HG03135 (cell line): Measurements from ENCODE around the gene SAA4.
"Not testable (repeated sequence)": the region's sequence is repeated elsewhere in the genome, so short reads cannot be mapped to it uniquely, and the experiment has no call there.

Experiments
- ATAC-seq: cut with Tn5 transposase; IDR thresholded peaks from one replicate; pipeline ENCODE4 v1.9.1; 2021; ENCODE audit warnings: mild to moderate bottlenecking, moderate library complexity; ENCODE audit not compliant: unreplicated experiment

Gene SAA4

DNA sequence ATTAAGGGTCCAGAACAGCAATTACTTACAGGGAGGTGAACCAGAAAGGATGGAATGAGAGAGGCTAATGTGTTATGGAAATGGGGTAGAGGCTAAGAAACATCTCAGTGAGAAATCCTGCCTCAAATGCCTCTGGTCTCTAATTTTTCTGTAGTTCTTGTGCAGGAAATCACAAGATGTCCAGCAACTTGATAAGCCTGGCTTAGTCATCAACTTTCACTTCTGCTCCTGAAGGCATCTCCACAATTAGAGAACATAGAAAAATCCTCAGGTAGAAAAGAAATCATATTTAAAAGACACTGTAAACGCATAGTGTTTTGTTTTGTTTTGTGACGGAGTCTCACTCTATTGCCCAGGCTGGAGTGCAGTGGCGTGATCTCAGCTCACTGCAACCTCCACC lies 45.2 kb downstream of the SAA4 start:
- no peak for ATAC-seq

DNA sequence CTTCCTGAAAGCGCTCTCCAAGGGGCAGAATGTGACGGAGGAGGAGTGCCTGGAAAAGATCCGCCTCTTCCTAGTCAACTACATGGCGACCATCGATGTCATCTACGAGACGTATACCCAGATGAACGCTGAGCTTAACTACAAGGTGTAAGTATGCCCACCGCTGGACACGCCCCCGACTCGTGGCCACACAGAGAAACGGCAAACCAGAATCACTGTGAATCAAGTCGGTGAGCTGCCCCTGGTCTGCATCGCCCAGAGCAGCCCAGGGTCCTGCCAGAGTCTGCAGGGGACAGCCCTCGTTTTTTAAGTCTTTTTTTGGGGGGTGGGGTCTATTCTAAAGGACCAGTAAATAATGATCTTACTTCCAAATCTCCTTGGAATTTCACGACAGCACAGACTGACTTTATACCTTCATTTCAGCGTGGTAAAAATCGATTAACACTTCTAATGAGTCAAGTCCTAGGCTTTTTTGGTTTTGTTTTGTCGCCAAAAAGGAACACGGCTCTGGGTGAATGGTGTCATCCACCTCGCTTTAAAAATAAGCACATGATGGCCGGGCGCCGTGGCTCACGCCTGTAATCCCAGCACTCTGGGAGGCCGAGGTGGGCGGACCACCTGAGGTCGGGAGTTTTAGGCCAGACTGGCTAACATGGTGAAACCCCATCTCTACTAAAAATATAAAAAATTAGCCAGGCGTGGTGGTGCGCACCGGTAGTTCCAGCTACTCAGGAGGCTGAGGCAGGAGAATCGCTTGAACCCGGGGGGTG lies 46.9 kb downstream of the SAA4 start:
- not testable (repeated sequence) for ATAC-seq

DNA sequence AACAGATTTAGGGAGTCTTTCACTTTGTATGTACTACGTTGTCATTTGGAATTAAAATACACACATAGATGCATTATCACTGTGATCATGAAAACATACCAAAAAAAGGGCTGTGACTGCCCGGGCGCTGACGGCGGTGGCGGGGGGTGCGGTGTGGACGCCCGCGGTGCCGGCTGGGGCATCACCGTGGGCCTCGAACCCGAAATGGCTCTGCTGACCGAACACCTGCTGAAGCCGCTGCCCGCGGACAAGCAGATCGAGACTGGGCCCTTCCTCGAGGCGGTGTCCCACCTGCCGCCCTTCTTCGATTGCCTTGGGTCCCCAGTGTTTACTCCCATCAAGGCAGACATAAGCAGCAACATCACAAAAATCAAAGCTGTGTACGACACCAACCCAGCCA lies 47.8 kb downstream of the SAA4 start:
- no peak for ATAC-seq
